Small intestine (tissue), 7 donors: ENCODE results near the gene ADAMTS19. TPM values are rescaled to one million over a fixed set of nuclear protein-coding genes. Genes with fewer than 3 reads are reported as not detected.

Experiments
- DNase-seq, 2 donors: peaks; one replicate each; pipeline versions ENCODE4 v3.0.0 to v3.0.0-alpha.2; 2013
- FAIRE-seq: peaks from 2 replicates; lab custom pipeline; 2012; peaks lifted over from hg19 to GRCh38; lab: Jason Lieb, UNC
- H3K27ac ChIP-seq, 3 donors: one replicate each; pipeline ENCODE4 v1.5.1; 2013; ENCODE audit warnings: low read length in 2 of 3, mild to moderate bottlenecking in 2 of 3, control low read depth in 1 of 3, inconsistent platforms in 1 of 3, low read depth in 1 of 3, moderate library complexity in 1 of 3
- H3K27me3 ChIP-seq, 3 donors: one replicate each; pipeline ENCODE4 v1.6.1; 2013; ENCODE audit warnings: low read length in 3 of 3, inconsistent platforms in 1 of 3; ENCODE audit not compliant: control insufficient read depth in 3 of 3, insufficient read depth in 3 of 3
- H3K36me3 ChIP-seq, 3 donors: one replicate each; pipeline ENCODE4 v1.6.1; 2013; ENCODE audit warnings: low read length in 3 of 3, inconsistent platforms in 1 of 3, low read depth in 1 of 3, mild to moderate bottlenecking in 1 of 3, moderate library complexity in 1 of 3; ENCODE audit not compliant: control insufficient read depth in 3 of 3, insufficient read depth in 2 of 3
- H3K4me1 ChIP-seq, 3 donors: one replicate each; pipeline ENCODE4 v1.6.1; 2013; ENCODE audit warnings: low read length in 2 of 3, inconsistent platforms in 1 of 3, low read depth in 1 of 3, mild to moderate bottlenecking in 1 of 3, moderate library complexity in 1 of 3; ENCODE audit not compliant: control insufficient read depth in 3 of 3, insufficient read depth in 2 of 3
- H3K4me3 ChIP-seq, 3 donors: one replicate each; pipeline ENCODE4 v1.5.1; 2013; ENCODE audit warnings: low read length in 3 of 3, control low read depth in 1 of 3, inconsistent platforms in 1 of 3, low read depth in 1 of 3, mild to moderate bottlenecking in 1 of 3, moderate library complexity in 1 of 3
- H3K9me3 ChIP-seq, 2 donors: one replicate each; pipeline ENCODE4 v1.6.1; 2013; ENCODE audit warnings: low read depth in 1 of 2, low read length in 1 of 2; ENCODE audit not compliant: control insufficient read depth in 2 of 2, insufficient read depth in 1 of 2
- WGBS, 3 donors: extraction: QIAGEN DNeasy Blood & Tissue Kit; methylation state at CpG; one replicate each; pipeline ENCODE4 v1.1.7; 2013; 5-methylcytosine and 5-hydroxymethylcytosine counted together
- polyA plus RNA-seq, 4 donors: library from polyadenylated mRNA; stranded (reverse) in 3 of 4; unstranded in 1 of 4; fragments of 200-250 nt in 3 of 4; fragments of 120-200 nt in 1 of 4; gene quantifications; one replicate each; pipeline versions ENCODE4 v1.2.1 to v1.2.3, GENCODE V29; 2013
- donor health status: healthy with polysubstance abuse.
- donor health status: control.
- donor health status: control.
- donor health status: Bipolar disorder and iron deficiency.
- donor health status: healthy.

Gene ADAMTS19
- polyA plus RNA-seq, 4 donors = 0.28 to 2.5 TPM; not detected in 2

DNA sequence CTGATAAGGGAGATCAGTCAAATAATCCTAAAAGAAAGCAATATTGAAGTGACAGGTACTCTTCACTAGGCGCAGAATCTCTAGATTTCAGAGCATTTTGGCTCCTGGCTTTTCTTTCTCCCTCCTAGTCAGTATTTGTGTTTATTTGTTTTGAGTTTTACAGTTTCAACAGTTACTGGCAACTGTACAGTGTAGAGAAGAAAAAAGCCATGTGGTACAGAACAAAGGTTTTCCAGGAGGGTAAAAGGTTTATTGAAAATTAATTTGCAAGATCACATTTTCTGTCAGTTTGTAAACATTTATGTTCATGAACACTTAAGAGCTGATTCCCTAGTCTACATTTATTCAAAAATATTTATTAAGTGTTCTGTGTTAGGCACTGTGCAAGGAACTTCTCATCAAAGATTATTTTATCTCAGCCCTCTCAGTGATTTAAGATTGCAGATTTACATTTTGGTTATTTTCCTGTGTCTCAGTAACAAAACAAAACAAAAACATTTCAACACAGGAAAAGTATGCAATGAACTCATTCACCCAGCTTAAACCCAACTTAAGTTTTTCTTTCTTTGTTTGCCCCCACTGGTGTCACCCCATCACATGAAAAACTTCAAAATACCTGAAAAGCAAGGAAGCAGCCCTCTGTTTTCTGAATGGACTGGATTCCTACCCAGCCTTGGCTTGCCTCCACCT lies 300.7 kb downstream of the ADAMTS19 start:
- Histone ChIP-seq H3K27ac (no peak overlapping the region), H3K4me3 (no peak overlapping the region), H3K36me3 (no peaks in the 10 kb centered on the region), H3K4me1 (no peaks in the 10 kb centered on the region), H3K9me3 (no peaks in the 10 kb centered on the region), H3K27me3 (no peaks in the 10 kb centered on the region)
- WGBS, 3 donors = 84 to 91% (median 89%) methylated on average over 1 of the region's 1 CpG
- FAIRE-seq (no peak), DNase-seq (no peak)

DNA sequence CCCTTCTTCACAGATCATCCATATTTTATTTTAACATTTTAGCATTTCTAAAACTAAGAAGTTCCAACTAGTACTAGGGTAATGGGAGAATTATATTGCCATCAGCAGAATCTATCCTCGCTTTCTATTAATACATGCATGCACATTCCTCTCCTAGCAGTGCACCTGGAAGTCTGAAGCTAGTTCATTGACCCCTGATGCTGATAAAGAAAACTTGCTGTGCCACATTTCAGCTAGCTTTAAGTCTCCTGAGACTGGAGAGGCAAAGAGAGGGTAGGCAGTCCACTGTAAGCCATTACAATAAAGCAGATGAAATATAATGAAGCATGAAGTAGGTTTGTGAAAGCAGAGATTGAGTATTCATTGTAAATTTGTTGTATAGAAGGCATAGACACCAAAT lies 303.6 kb downstream of the ADAMTS19 start:
- peak; percentile 3 to 42 for DNase-seq
- FAIRE-seq = no peak
- no peak overlapping the region for H3K27ac ChIP-seq
- no peaks in the 10 kb centered on the region for H3K36me3 ChIP-seq
- H3K9me3 ChIP-seq = no peaks in the 10 kb centered on the region
- no peaks in the 10 kb centered on the region for H3K4me1 ChIP-seq
- H3K27me3 ChIP-seq = no peaks in the 10 kb centered on the region
- 36 to 69% (median 56%) methylated on average over 1 of the region's 1 CpG for WGBS, 3 donors
- H3K4me3 ChIP-seq = no peak overlapping the region

DNA sequence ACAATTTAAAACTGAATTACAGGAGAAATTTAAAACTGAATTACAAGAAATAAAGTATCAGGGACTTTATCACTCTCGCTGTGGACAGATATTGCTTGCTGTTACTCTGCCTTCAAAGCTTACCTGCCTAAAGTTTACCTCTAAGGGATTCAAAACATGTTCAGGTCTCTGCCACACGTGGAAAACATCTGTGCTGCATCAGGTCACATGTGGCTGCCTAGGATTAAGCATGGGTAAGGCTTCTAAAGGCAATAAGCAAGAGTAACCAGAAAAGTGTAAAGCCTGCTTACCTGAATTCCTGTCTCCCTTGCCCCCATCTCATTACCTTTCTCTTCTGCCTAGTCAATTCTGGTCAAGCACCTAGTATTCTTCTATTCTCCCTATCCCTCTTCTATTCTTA lies 306.7 kb downstream of the ADAMTS19 start:
- Histone ChIP-seq H3K27me3 (no peaks in the 10 kb centered on the region), H3K27ac (no peak overlapping the region), H3K4me1 (no peaks in the 10 kb centered on the region), H3K9me3 (no peaks in the 10 kb centered on the region), H3K4me3 (no peak overlapping the region), H3K36me3 (no peaks in the 10 kb centered on the region)
- DNase-seq (no peak), FAIRE-seq (no peak)
- 51 to 77% (median 59%) methylated on average over 2 of the region's 2 CpGs for WGBS, 3 donors

DNA sequence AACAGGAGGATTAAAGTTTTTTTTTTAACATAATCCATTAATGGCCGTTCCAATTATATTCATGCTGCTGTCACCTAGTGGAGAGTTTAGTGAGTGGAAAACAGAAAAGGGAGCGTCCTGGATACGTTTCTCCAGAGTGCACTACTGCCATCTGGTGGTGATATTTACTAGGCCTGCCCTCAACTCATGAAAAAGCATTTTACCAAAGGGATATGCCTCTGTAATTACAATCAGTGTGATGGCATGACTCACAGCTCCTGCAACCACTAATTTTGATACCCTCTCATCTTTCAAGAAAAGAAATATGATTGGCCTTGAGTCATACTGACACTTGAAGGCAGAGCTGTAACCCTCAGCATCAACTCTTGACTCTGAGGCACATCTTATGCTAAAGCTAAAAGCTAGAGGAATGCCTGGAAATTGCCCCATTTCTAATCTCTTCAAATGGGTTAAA lies 307.9 kb downstream of the ADAMTS19 start:
- no peaks in the 10 kb centered on the region for H3K27me3 ChIP-seq
- FAIRE-seq (no peak), DNase-seq (peak; percentile 87 to 91)
- no peaks in the 10 kb centered on the region for H3K36me3 ChIP-seq
- H3K9me3 ChIP-seq = no peaks in the 10 kb centered on the region
- whole genome bisulfite sequencing, 3 donors = 0% methylated on average over 3 of the region's 3 CpGs
- no peak overlapping the region for H3K27ac ChIP-seq
- no peaks in the 10 kb centered on the region for H3K4me1 ChIP-seq
- no peak overlapping the region for H3K4me3 ChIP-seq

DNA sequence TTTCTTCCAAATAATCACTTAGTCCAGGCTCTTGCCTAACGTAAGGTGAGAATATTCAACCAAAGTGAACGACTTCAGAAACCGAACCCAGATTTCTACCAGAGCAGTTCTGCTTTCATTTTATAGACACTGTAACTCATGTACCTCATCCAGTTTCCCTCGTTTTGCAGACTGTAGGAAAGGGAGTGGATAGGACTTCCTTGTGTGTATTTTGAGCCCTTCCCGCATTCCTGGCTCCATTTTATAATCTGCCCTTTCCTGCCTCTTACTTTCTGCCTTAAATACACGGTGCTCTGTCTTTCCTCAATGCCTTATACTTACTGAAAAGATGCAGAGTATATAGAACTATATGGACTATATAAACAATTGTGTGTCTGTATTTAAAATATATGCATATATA lies 308.6 kb downstream of the ADAMTS19 start:
- Histone ChIP-seq H3K4me3 (no peak overlapping the region), H3K27ac (no peak overlapping the region), H3K4me1 (no peaks in the 10 kb centered on the region), H3K27me3 (no peaks in the 10 kb centered on the region), H3K9me3 (no peaks in the 10 kb centered on the region), H3K36me3 (no peaks in the 10 kb centered on the region)
- WGBS, 3 donors = 60 to 65% (median 64%) methylated on average over 6 of the region's 6 CpGs
- DNase-seq = no peak
- no peak for FAIRE-seq

DNA sequence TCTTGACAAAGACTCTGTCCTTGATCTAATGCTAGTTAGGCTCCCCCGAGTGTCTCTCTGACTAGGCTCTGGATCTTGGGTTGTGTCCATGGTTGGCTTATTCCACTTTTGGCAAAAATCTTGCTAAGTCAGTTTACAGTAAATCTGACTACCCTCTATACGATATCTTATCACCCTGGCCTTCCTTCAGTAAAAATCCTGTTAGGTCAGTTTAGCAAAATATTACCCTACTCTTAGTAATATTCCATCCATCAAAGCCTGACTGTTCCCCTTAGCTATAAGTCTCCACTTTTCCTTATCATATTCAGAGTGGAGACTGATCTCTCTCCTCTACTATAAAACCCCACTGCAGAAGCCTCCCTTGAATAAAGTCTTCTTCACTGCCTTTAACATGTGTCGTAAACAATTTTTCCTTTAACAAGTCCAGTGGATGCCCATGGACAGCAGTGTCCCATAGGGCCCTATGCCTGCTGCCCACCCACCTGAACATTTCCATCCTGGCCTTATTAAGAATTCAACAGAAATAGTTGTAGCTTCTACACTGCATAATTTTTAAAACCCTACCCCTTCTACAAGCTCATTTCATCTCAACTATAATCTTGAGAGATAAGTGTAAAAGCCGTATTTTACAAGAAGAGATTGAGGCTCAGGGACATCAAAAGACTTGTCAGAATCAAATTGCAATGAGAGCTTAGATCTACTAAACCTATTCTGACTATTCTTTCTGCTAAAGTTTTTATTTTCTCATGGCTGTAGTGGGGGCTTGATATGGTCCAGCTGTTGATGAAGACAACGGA lies 310.1 kb downstream of the ADAMTS19 start:
- DNase-seq (no peak), FAIRE-seq (no peak)
- Histone ChIP-seq H3K9me3 (no peaks in the 10 kb centered on the region), H3K36me3 (no peaks in the 10 kb centered on the region), H3K27ac (no peak overlapping the region), H3K4me1 (no peaks in the 10 kb centered on the region), H3K4me3 (no peak overlapping the region), H3K27me3 (no peaks in the 10 kb centered on the region)
- WGBS, 3 donors = 65 to 71% (median 66%) methylated on average over 5 of the region's 5 CpGs

DNA sequence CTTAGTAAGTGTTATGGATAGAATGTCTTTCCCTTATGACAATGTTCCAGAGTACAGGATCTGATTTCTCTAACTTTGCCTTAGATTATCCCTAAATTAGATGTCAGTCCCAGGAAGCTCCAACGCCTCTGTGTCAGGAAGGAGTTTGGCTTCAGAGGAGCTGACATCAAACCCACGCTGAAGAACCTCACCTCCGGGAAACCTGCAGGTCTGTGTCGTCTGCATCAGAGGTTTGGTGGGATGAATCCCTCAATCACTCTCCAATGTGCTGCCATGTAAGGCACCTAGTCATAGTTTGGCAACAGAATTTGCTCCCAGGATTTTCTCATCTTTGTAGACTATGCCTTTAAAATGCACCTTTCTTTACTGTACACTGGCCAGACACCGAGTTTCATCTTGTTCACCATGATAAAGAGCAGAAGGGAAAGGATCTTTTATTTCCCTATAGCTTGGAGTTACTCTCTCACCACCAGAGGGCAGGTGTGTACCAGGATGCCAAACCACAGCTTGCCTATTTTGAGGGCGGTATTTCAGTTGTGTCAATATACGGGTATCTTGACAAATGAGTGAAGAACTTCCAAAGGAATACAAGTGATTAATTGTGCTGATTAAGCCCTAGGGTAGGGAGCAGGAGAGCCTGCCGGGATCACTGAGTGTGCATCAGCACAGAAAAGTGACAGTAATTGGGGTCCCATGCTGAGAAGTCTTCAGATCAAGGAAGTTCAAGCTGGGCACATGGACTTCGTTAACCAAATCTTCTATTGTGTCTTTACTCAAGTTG lies 311.1 kb downstream of the ADAMTS19 start:
- DNase-seq (peak; percentile 66), FAIRE-seq (no peak)
- H3K4me3 ChIP-seq = no peak overlapping the region
- no peaks in the 10 kb centered on the region for H3K27me3 ChIP-seq
- no peaks in the 10 kb centered on the region for H3K36me3 ChIP-seq
- WGBS, 3 donors = 39 to 49% (median 44%) methylated on average over 9 of the region's 9 CpGs
- H3K9me3 ChIP-seq = no peaks in the 10 kb centered on the region
- no peaks in the 10 kb centered on the region for H3K4me1 ChIP-seq
- H3K27ac ChIP-seq = no peak overlapping the region

DNA sequence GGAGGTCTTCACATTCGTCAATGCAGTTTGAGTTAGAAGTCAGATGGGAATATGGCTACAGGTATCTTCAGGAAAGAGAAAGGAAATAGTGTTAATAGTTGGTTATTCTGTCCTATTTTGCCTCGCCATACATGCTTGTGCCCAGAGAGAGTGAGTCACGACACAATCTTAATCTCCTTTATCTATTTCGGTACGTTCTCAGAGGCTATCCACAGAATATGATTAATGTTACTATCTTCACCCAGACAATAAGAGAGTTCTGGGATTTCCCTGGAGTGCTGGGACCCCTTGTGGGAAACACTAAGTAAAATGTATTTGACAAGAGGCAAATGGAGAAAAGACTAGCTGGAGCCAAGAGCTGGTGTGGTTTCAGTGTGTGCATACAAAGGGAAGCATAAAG lies 313.3 kb downstream of the ADAMTS19 start:
- no peaks in the 10 kb centered on the region for H3K4me1 ChIP-seq
- H3K9me3 ChIP-seq = no peaks in the 10 kb centered on the region
- DNase-seq (no peak), FAIRE-seq (no peak)
- no peaks in the 10 kb centered on the region for H3K27me3 ChIP-seq
- 76 to 79% (median 77%) methylated on average over 5 of the region's 5 CpGs for WGBS, 3 donors
- H3K4me3 ChIP-seq = no peak overlapping the region
- H3K27ac ChIP-seq = no peak overlapping the region
- no peaks in the 10 kb centered on the region for H3K36me3 ChIP-seq
